Measurements from ENCODE around the gene SRP54. TPM values are rescaled to one million over a fixed set of nuclear protein-coding genes. Genes with fewer than 3 reads are reported as not detected.
A peak's percentile ranks its signal among the peaks of the same experiment; 100 is the strongest.

SRP54 gene
- polyA plus RNA-seq, 3 donors, result 24.9 to 33.6 (median 25.4) TPM

- no peak overlapping the region for H3K4me3 Mint-ChIP-seq
- no peak overlapping the region for H3K27ac ChIP-seq (ENCODE audit: low read depth in 1 of 2, low read length in 2 of 2)
- H2AFZ ChIP-seq (ENCODE audit: insufficient read depth, low read depth, low read length, poor library complexity, severe bottlenecking), result no peak overlapping the region
Observed at GRCh38 chr14:35042632-35043031, 59.8 kb downstream of the SRP54 start.

GRCh38 chr14:35043046-35043445, 60.3 kb downstream of the SRP54 start:
- Histone ChIP-seq H3K4me2 (replicated peaks; ENCODE audit: extremely low read depth, low read length, poor library complexity, severe bottlenecking) (no peak overlapping the region), H3K4me1 (ENCODE audit: control insufficient read depth in 1 of 2, insufficient read depth in 2 of 2, low read length in 2 of 2) (peaks cover 10 to 24% of the 10 kb centered on the region in 2 donors), H2AFZ (ENCODE audit: insufficient read depth, low read depth, low read length, poor library complexity, severe bottlenecking) (no peak overlapping the region), H3K9ac (ENCODE audit: insufficient read depth, low read length, poor library complexity, severe bottlenecking) (no peak overlapping the region), H3K27ac (ENCODE audit: low read depth in 1 of 2, low read length in 2 of 2) (no peak overlapping the region), H3K27me3 (ENCODE audit: control insufficient read depth in 2 of 2, insufficient read depth in 2 of 2, low read length in 2 of 2) (no peaks in the 10 kb centered on the region), H3K79me2 (ENCODE audit: insufficient read depth, low read length) (peaks cover 9% of the 10 kb centered on the region), H3K4me3 (replicated peaks in 1 of 3; ENCODE audit: low read depth in 2 of 3, low read length in 3 of 3) (no peak overlapping the region), H3K36me3 (replicated peaks in 1 of 2; ENCODE audit: control insufficient read depth in 1 of 2, insufficient read depth in 2 of 2, low read length in 2 of 2) (no peaks in the 10 kb centered on the region), H3K9me3 (replicated peaks in 1 of 2; ENCODE audit: control insufficient read depth in 1 of 2, insufficient read depth in 1 of 2, low read length in 2 of 2) (no peaks in the 10 kb centered on the region), H4K20me1 (ENCODE audit: insufficient read depth, low read length) (no peaks in the 10 kb centered on the region)
- no peak for TF ChIP-seq CTCF (IDR thresholded peaks at IDR 0.05)
- DNase-seq, result peak; percentile 16 to 28 (median 18)
- H3K36me3 Mint-ChIP-seq, result no peaks in the 10 kb centered on the region
- H3K4me1 Mint-ChIP-seq, result peaks cover 21% of the 10 kb centered on the region
- WGBS (ENCODE audit: insufficient coverage), result no CpG with 5 or more reads among the region's 2 CpGs
- no peaks in the 10 kb centered on the region for H3K9me3 Mint-ChIP-seq
- H3K4me3 Mint-ChIP-seq, result no peak overlapping the region
- intact Hi-C loops (cut with micrococcal nuclease), result loop anchor here in 1 of 2 donors (10.0 kb wide), 2 partner anchors 58 to 262 kb away; partner anchors contain the start of gene SRP54
- peaks cover 0 to 1% (median 0%) of the 10 kb centered on the region in 3 donors for H3K27me3 Mint-ChIP-seq (ENCODE audit: low read depth in 3 of 3)
- H3K27ac Mint-ChIP-seq, result peak overlapping the region in 3 of 7 donors; percentile 13 to 60 (median 17)

More at GRCh38 chr14:35042632-35043031, 59.8 kb downstream of the SRP54 start:
- H3K9me3 Mint-ChIP-seq, result no peaks in the 10 kb centered on the region
- DNase-seq, result no peak
- WGBS (ENCODE audit: insufficient coverage), result 100% methylated on average over 1 of the region's 3 CpGs
- H3K9me3 ChIP-seq (replicated peaks in 1 of 2; ENCODE audit: control insufficient read depth in 1 of 2, insufficient read depth in 1 of 2, low read length in 2 of 2), result no peaks in the 10 kb centered on the region
- no peaks in the 10 kb centered on the region for H4K20me1 ChIP-seq (ENCODE audit: insufficient read depth, low read length)
- H3K4me3 ChIP-seq (replicated peaks in 1 of 3; ENCODE audit: low read depth in 2 of 3, low read length in 3 of 3), result no peak overlapping the region
- no peak overlapping the region for H3K9ac ChIP-seq (ENCODE audit: insufficient read depth, low read length, poor library complexity, severe bottlenecking)
- TF ChIP-seq CTCF (IDR thresholded peaks at IDR 0.05), result no peak
- peaks cover 0 to 1% (median 0%) of the 10 kb centered on the region in 3 donors for H3K27me3 Mint-ChIP-seq (ENCODE audit: low read depth in 3 of 3)
- peaks cover 5% of the 10 kb centered on the region for H3K79me2 ChIP-seq (ENCODE audit: insufficient read depth, low read length)
- no peaks in the 10 kb centered on the region for H3K36me3 ChIP-seq (replicated peaks in 1 of 2; ENCODE audit: control insufficient read depth in 1 of 2, insufficient read depth in 2 of 2, low read length in 2 of 2)
- no peaks in the 10 kb centered on the region for H3K36me3 Mint-ChIP-seq
- H3K4me1 ChIP-seq (ENCODE audit: control insufficient read depth in 1 of 2, insufficient read depth in 2 of 2, low read length in 2 of 2), result peaks cover 9 to 21% of the 10 kb centered on the region in 2 donors
- H3K27ac Mint-ChIP-seq, result peak overlapping the region in 1 of 7 donors; percentile 17
- no peaks in the 10 kb centered on the region for H3K27me3 ChIP-seq (ENCODE audit: control insufficient read depth in 2 of 2, insufficient read depth in 2 of 2, low read length in 2 of 2)
- H3K4me1 Mint-ChIP-seq, result peaks cover 18% of the 10 kb centered on the region
- H3K4me2 ChIP-seq (replicated peaks; ENCODE audit: extremely low read depth, low read length, poor library complexity, severe bottlenecking), result no peak overlapping the region
- intact Hi-C loops (cut with micrococcal nuclease), result loop anchor here in 1 of 2 donors (10.0 kb wide), 2 partner anchors 58 to 262 kb away; partner anchors contain the start of gene SRP54
